22Rv1 (cell line): ENCODE data around the gene LCMT1.

Source experiments
- ZFX ChIP-seq: fragments of 450-650 bp; IDR thresholded peaks from 2 replicates; pipeline ENCODE4 v1.6.1; 2017; ENCODE audit warnings: antibody characterized with exemption, borderline replicate concordance
- TF ChIP-seq, protein P1 (sequence below): fragments of 450-650 bp; IDR thresholded peaks from 2 replicates; pipeline ENCODE4 v1.5.1; 2017; ENCODE audit warnings: mild to moderate bottlenecking

DNA sequence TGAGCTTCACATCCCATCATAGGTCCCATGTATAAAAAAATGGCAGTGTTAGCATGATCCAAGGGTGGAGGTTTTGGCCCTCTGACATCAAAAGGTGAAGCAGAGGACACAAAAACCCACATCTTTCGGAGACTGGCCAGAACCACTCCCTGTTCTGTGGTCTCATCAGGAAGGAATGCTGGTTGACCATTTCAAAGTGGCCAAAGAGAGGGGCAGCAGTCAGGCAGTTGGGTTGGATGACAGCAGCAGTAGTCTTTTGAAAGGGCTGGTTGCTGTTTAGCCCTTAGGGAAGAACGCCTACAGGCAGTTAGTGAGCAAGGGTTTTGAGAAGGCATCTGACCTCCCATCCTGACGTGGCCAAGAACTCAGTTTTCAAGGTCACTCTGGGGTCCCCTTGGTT is 40.5 kb downstream of the LCMT1 start:
- TF ChIP-seq, protein P1, sequence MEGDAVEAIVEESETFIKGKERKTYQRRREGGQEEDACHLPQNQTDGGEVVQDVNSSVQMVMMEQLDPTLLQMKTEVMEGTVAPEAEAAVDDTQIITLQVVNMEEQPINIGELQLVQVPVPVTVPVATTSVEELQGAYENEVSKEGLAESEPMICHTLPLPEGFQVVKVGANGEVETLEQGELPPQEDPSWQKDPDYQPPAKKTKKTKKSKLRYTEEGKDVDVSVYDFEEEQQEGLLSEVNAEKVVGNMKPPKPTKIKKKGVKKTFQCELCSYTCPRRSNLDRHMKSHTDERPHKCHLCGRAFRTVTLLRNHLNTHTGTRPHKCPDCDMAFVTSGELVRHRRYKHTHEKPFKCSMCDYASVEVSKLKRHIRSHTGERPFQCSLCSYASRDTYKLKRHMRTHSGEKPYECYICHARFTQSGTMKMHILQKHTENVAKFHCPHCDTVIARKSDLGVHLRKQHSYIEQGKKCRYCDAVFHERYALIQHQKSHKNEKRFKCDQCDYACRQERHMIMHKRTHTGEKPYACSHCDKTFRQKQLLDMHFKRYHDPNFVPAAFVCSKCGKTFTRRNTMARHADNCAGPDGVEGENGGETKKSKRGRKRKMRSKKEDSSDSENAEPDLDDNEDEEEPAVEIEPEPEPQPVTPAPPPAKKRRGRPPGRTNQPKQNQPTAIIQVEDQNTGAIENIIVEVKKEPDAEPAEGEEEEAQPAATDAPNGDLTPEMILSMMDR: no peak
- no peak for TF ChIP-seq ZFX
